ENCODE measurements around the gene SMPDL3B. TPM values are rescaled to one million over a fixed set of nuclear protein-coding genes. Genes with fewer than 3 reads are reported as not detected.

The SMPDL3B gene, protein sequence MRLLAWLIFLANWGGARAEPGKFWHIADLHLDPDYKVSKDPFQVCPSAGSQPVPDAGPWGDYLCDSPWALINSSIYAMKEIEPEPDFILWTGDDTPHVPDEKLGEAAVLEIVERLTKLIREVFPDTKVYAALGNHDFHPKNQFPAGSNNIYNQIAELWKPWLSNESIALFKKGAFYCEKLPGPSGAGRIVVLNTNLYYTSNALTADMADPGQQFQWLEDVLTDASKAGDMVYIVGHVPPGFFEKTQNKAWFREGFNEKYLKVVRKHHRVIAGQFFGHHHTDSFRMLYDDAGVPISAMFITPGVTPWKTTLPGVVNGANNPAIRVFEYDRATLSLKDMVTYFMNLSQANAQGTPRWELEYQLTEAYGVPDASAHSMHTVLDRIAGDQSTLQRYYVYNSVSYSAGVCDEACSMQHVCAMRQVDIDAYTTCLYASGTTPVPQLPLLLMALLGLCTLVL
- 1.0 and 2.0 TPM in 2 replicates for total RNA-seq (2014; rRNA removed; shearing (Covaris generic))
- 3.0 and 5.0 TPM in 2 replicates for polyA plus RNA-seq (2015; cell fraction: cytosol; rRNA removed)
- polyA plus RNA-seq (2015; cell fraction: nucleus; rRNA removed): 0.44 and 5.7 TPM in 2 replicates

DNA sequence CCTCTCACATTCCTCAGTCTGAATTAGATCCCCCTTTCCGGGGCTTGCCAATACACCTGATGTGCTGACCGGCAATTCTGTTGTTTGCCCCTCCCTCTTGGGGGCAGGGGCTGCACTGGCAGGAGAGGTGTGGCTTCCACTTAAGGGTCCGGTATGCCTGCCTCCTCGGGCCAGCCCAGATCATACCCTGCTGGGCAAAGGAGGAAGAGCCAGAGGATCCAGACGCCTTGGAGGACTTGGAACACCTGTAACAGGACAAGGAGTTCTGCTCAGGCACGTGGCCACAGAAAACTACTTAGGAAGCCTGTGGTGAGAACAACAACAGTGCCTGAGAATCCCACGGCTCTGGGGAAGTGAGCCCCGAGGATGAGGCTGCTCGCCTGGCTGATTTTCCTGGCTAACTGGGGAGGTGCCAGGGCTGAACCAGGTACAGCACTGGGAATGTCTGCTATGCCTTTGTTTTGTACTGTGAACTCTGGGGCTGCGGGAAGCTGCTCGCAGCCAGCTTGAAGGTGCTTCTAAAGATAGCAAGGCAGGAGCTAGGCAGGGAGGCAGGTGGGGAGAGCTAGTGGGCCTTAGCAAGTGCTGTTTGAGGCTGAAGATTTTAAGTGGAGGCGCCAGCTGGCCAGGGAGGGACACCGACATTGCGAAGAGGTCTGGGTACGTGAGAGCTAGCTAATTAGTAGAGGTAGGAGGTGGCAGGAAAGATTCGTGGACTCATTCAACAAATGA is at the start of gene SMPDL3B:
Gene SMPDL3B (plus strand): TSS at position 183 of the 732 bp plus-strand sequence. CDS start 184 bp downstream, at position 367.
- peak; percentile 60 for DNase-seq (ENCODE audit: low read depth, low spot score)

DNA sequence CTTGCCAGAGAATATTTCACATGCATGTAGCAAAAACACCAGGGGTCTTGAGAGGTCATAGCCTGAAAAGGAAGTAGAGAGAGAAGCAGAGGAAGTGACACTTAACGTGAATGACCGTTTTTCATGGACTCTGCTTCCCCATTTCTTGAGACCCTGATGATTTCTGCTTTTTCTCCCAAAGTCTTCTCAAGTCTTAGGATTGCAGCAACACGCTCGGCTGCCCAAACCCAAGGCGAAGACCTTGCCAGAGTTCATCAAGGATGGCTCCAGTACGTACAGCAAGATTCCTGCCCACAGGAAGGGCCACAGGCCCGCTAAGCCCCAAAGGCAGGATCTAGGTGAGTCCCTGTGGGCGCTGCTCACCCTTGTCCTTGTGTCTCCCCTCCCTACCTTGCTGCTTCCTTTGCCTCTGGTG is 49.7 kb upstream of the SMPDL3B start:
- in situ Hi-C loops (cut with HindIII; ENCODE audit: low pct_unique_long_range_greater_than_20kb, low sequenced_read_pairs): no loop called here
- no peak for DNase-seq (ENCODE audit: low read depth, low spot score)

More for the DNA sequence above, at the start of gene SMPDL3B:
- in situ Hi-C loops (cut with HindIII; ENCODE audit: low pct_unique_long_range_greater_than_20kb, low sequenced_read_pairs): no loop called here

DNA sequence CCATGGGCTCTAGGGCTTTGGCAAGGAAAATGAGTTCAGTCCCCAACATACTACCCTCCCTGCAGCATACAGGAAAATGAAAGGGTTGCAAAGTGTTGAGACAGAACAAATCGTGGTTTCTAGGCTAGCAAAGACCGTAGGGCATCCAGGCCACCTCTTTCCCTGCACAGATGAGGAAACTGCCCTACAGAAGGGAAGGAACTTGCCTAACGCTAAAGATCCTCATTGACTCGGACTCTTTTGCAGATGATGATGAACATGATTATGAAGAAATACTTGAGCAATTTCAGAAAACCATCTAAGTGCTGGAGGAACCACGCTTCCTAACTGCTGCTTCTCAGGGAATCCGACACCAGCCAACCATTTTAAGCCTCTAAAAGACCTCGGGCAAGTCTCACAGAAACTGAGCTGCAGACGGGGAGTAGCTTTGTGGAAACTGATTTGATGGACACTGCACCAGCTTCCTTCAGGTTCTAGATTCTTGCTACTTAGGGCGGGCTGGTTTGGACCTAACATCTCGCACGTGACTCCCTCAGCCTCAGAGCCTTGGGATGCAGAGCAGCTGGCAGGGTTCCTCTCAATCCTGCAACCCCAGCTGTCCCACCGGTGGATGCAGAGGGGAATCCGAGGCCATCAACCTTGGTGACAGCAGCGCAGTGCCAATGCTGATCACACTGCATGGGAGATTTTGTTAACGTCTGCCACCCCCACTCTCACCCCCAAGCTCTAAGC is 49.0 kb upstream of the SMPDL3B start:
- no peak for DNase-seq (ENCODE audit: low read depth, low spot score)
- in situ Hi-C loops (cut with HindIII; ENCODE audit: low pct_unique_long_range_greater_than_20kb, low sequenced_read_pairs): no loop called here

DNA sequence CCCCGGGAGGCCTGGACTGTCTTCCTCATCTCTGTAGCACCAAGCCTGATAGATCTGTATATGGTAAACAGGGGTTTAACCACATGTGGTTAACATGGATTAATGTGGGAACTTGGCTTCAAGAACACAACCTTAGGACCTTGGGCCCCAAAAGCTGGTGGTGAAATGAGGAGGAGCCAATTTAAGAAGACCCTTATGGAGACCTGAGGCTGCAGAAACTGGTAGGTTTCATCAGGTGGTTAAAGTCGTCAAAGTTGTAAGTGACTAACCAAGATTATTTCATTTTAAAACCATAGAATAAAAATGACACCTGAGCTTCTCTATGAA is 48.5 kb upstream of the SMPDL3B start:
- in situ Hi-C loops (cut with HindIII; ENCODE audit: low pct_unique_long_range_greater_than_20kb, low sequenced_read_pairs): no loop called here
- DNase-seq (ENCODE audit: low read depth, low spot score): no peak

DNA sequence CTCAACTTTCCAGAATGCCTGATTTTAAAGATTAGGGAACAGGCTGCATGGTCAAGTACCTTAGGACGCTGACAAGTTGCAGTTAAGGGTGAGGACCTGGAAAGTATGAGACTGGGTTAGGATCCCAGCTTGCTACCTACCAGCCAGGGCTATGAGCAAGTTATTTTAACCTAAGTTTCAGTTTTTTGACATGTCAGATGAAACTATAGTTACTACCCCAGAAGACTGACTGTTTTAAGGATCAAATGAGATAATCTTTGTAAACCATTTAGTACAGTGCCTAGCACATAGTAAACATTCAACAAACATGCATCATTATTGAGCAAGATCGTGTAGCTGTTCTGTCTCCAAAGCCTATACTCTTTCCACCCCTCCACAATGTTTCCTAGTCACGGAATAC is 48.1 kb upstream of the SMPDL3B start:
- DNase-seq (ENCODE audit: low read depth, low spot score): no peak
- in situ Hi-C loops (cut with HindIII; ENCODE audit: low pct_unique_long_range_greater_than_20kb, low sequenced_read_pairs): no loop called here

DNA sequence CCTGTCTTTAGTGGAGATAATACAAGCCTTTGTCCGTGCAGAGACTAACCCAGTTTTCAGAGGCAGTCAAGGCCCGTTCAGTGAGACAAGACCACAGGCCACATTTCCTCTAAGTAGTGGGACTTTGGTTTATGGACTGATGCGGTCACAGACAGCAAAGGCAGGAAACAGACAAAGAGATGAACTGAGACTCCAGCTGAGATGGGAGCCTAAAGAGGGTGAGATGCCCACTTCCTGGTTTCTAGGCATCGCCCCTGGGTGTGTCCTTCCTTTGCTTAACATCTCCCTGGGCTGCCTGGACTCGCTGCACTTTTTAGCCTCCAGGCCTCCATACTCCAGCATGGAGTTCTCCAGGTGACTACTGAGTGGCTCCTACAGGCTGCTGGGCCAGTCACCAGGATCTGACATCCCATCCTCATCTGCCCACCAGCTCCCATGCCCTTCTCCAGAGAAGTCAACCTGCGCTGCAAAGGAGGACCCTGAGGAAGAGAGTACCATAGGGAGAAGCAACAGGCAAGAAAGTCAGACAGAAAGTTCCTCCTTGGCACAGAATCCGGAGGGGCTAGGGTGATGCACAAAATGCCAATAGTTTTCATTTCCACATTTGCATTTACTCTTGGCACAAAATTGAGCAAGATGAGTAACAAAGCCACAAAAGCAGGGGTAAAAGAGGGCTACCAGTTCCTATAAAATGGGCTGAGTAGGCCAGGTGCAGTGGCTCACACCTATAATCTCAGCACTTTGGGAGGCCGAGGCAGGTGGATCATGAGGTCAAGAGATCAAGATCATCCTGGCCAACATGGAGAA is 47.4 kb upstream of the SMPDL3B start:
- no peak for DNase-seq (ENCODE audit: low read depth, low spot score)
- in situ Hi-C loops (cut with HindIII; ENCODE audit: low pct_unique_long_range_greater_than_20kb, low sequenced_read_pairs): no loop called here

DNA sequence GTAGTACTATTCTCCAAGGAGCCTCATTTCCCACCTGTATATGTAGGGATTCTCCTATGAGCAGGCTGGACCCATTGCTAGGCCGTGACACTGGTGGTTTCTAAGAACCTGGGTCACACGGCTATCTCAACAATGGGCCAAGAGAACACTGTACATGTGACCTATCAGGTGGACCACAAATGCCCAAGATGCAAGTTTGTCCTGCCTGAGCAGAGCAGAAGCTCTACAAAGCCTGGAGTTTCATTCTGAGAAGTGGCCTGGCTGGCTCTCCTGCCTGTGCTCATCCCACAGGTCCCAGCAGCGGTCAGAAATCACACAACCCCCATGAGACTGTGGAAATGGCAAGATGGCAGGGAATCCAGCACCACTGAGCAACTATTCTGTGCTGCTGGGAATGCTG is 45.3 kb upstream of the SMPDL3B start:
- no peak for DNase-seq (ENCODE audit: low read depth, low spot score)
- in situ Hi-C loops (cut with HindIII; ENCODE audit: low pct_unique_long_range_greater_than_20kb, low sequenced_read_pairs): no loop called here

DNA sequence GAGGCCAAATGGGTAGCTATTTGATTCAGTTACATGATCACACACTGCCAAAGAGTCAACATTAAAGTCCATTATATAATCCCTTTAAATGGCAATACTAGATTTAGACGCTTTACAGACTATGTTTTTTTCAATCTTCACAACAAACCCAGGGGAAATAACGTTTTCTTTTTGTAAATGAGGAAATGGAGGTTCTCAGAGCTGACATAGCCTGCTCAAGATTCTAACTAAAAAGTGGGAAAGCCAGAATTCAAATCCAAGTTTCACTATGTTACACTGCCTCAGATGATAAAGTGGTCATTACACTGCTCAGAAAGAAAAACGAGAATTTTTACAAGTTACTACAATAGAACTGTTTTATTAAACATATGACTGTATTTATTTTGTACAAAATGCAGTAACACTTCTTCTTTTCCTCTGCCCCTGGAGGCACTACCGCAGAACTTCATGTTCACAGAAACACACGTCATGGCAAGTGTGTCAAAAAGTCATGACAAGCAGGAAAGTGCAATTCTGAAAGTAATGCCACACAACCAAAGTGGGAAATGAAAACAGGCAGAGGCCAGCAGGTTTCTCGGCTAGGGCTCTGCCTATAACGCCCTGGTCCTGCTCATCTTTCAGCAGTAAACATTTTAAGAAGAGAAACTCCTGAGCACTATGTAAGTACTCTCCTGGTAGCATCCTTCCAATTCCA is 43.5 kb upstream of the SMPDL3B start:
- DNase-seq (ENCODE audit: low read depth, low spot score): no peak
- in situ Hi-C loops (cut with HindIII; ENCODE audit: low pct_unique_long_range_greater_than_20kb, low sequenced_read_pairs): no loop called here

DNA sequence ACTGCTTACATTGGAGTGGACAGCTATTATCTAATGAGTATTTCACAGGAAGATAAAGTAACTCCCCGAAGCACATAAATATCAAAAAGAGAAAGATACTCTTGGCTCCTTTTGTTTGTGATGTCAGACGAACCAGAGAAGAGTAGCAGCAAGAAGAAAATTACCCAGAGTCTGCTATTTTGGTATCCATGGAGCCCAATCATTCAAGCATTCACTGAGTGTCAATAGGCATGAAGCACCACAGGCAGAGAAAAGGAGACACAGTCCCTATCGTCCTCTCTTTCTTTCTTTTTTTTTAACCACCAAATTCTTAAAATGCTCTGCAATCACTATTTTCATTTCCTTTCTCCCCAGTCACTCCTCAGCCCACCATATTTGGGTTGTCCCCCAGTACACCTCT is 40.3 kb upstream of the SMPDL3B start:
- in situ Hi-C loops (cut with HindIII; ENCODE audit: low pct_unique_long_range_greater_than_20kb, low sequenced_read_pairs): no loop called here
- DNase-seq (ENCODE audit: low read depth, low spot score): no peak

DNA sequence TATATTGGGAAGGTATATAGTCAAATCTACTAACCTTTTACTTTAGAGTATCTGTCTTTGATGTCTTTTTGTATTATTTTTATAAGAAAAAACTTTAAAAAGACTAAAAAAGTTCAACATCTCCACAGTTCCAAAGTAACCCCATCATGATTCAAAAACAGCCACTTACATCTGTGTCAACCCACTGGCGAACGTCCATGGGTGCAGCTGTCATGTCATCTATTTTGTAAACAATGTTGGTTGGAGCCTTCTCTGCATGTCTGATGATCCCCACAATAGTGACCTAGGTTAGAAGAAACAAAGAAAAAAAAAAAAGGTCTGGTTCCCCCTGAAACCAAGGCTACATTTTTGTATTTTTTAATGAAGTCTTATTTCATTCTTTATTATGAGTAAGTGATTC is 28.0 kb upstream of the SMPDL3B start:
- in situ Hi-C loops (cut with HindIII; ENCODE audit: low pct_unique_long_range_greater_than_20kb, low sequenced_read_pairs): no loop called here
- DNase-seq (ENCODE audit: low read depth, low spot score): no peak

DNA sequence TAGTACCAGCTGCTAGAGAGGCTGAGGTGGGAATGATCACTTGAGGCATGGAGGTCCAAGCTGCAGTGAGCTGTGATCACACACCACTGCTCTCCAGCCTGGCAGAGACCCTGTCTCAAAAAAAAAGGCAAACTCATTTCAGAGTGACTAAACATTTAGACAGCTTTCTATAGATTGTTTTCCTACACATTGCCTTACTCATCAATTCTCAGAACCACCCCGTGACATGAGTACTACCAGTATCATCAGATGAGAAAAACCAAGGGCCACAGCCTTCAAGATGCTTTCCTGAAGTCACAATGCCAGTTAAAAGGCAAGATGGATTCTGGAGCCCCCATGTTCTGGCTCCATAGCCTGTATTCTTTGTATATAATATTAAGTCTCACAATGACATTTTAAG is 22.4 kb upstream of the SMPDL3B start:
- DNase-seq (ENCODE audit: low read depth, low spot score): no peak
- in situ Hi-C loops (cut with HindIII; ENCODE audit: low pct_unique_long_range_greater_than_20kb, low sequenced_read_pairs): no loop called here

DNA sequence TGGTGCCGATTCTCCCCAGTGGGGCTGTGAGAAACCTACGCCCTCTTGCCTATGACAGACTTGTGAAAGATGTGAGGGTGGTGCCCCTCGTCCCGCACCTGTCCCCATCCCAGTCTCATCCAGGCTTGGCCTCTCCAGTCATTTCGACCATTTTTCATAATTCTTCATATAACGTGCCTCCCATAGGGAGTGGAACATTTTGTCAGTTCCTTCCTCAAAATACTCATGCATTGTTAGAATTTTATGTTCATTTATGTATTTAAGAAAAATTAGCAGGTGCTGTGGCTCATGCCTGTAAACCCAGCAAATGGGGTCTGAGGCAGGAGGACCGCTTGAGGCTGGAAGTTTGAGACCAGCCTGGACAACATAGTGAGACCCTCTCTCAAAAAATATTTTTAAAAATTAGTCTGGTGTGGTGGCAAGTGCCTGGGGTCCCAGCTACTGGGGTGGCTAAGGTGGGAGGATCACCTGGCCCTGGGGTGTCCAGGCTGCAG is 19.7 kb upstream of the SMPDL3B start:
- in situ Hi-C loops (cut with HindIII; ENCODE audit: low pct_unique_long_range_greater_than_20kb, low sequenced_read_pairs): no loop called here
- no peak for DNase-seq (ENCODE audit: low read depth, low spot score)

DNA sequence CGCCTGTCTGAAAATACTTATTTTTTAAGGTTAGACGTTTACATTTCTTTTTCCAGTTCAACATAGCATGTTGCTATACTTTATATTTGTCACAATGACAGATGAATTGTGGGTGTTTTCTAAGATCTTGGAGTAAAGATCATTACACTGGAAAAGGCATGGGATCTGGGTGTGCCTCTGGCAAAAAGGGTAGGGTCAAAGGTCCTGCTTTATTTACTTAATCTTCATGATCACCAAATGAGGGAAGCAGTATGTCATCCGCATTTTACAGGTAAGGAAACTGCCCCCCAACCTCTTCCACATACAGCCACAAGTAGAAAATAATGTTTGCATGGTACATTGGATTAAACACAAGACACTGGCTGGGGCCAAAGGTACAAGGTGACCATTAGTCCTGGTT is 12.5 kb upstream of the SMPDL3B start:
- in situ Hi-C loops (cut with HindIII; ENCODE audit: low pct_unique_long_range_greater_than_20kb, low sequenced_read_pairs): no loop called here

DNA sequence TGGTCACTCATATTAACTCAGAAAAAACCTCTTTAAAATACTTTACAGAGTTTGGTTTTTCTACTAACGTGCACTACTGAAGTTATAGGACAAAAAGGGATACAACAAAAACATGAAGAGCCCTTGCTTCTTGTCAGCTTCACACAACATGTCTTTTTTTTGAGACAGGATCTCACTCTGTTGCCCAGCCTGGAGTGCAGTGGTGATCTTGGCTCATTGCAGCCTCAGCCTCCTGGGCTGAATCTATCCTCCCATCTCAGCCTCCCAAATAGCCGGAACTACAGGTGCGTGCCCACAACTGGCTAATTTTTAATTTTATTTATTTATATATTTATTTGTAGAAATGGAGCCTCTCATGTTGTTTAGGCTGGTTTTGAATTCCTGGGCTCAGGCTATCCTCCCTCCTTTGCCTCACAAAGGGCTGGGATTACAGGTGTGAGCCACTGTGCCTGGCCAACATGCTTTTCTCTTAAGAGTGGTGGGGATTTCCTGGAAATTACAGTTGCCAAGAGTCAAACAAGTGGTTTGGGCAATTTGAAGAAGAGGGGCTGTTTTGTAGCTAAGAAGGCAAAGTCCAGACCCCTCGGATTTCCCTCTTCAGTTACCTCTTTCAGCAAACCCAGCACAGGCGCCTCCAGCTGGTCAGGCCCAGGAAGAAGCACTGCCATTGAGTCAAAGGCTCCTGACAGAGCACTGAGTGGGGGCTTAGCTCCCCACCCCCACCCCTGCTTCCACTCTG is 6.4 kb upstream of the SMPDL3B start:
- peak; percentile 13 for DNase-seq (ENCODE audit: low read depth, low spot score)
- in situ Hi-C loops (cut with HindIII; ENCODE audit: low pct_unique_long_range_greater_than_20kb, low sequenced_read_pairs): no loop called here

More for the DNA sequence above, 12.5 kb upstream of the SMPDL3B start:
- no peak for DNase-seq (ENCODE audit: low read depth, low spot score)

DNA sequence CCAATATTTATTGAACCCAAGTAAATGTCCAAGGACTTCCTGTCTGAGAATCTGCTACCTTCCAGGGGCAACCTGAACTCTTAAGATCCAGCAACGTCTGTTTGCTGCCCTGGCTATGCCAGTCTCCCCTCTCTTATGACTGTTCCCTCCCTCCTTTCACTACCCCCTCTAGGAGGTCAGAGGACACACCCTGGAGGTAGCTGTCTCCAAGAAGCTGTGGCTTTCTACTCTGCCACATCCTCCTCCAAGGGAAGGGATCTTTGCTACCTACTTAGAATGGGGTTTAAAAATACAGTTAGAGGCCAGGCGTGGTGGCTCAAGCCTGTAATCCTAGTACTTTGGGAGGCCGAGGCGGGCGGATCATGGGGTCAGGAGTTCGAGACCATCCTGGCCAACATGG is 3.6 kb upstream of the SMPDL3B start:
- DNase-seq (ENCODE audit: low read depth, low spot score): no peak
- in situ Hi-C loops (cut with HindIII; ENCODE audit: low pct_unique_long_range_greater_than_20kb, low sequenced_read_pairs): no loop called here

DNA sequence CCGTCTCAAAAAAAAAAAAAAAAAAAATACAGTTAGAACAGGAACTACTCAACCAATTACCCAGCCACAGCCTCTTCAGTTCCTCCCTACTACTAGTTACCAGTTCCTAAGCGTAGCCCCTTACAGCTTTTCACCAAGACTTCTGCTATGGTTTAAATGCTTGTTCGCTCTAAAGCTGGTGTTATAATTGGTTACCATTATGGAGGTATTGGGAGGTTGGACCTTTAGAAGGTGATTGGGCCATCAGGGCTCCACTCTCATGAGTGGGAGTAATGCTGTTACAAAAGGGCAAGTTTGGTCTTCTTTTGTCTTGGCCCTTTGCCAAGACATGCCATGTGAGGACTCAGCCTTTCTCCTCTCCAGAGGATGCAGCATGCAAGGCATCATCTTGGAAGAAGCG is 3.0 kb upstream of the SMPDL3B start:
- in situ Hi-C loops (cut with HindIII; ENCODE audit: low pct_unique_long_range_greater_than_20kb, low sequenced_read_pairs): no loop called here
- DNase-seq (ENCODE audit: low read depth, low spot score): peak; percentile 14
